ENCODE measurements around the gene CEACAM7. TPM values are rescaled to one million over a fixed set of nuclear protein-coding genes. Genes with fewer than 3 reads are reported as not detected.

The CEACAM7 gene
- total RNA-seq, 1 experiment from 2014 or later, result 0.15 TPM

- Mint-ChIP-seq H3K27ac (no peak overlapping the region), H3K4me1 (no peaks in the 10 kb centered on the region), H3K36me3 (no peaks in the 10 kb centered on the region), H3K4me3 (no peak overlapping the region), H3K27me3 (ENCODE audit: low read depth) (peaks cover 25% of the 10 kb centered on the region), H3K9me3 (peaks cover 8% of the 10 kb centered on the region)
- DNase-seq (ENCODE audit: low spot score), result no peak
- ChIA-PET POLR2A (no interaction called here), CTCF (interaction anchor here (0.6 to 5.2 kb wide), 3 partner anchors 52 to 188 kb away, joined by 4 to 130 read pairs (median 64); partner anchors contain the start of gene CEACAM7)
- no peak for TF ChIP-seq ZNF232 (CRISPR knock-in tag; IDR thresholded peaks at IDR 0.05)
- TF ChIP-seq ATF3 (CRISPR knock-in tag; conservative IDR thresholded peaks at IDR 0.05), result no peak
- no peak for TF ChIP-seq SMAD4 (CRISPR knock-in tag; IDR thresholded peaks at IDR 0.05)
- no peak for TF ChIP-seq ZNF425 (CRISPR knock-in tag; conservative IDR thresholded peaks at IDR 0.05)
- TF ChIP-seq SOX15 (CRISPR knock-in tag; IDR thresholded peaks at IDR 0.05), result no peak
- no peak for TF ChIP-seq GABPB1 (CRISPR knock-in tag; IDR thresholded peaks at IDR 0.05)
- no peak for TF ChIP-seq ZBTB43 (CRISPR knock-in tag; IDR thresholded peaks at IDR 0.05)
- no peak for TF ChIP-seq ZNF281 (CRISPR knock-in tag; IDR thresholded peaks at IDR 0.05)
- no peak for TF ChIP-seq ELF4 (CRISPR knock-in tag; IDR thresholded peaks at IDR 0.05; ENCODE audit: low read depth)
- no peak for TF ChIP-seq HMGXB4 (CRISPR knock-in tag; IDR thresholded peaks at IDR 0.05)
- TF ChIP-seq ZNF423 (CRISPR knock-in tag; IDR thresholded peaks at IDR 0.05), result no peak
- no peak for TF ChIP-seq ZSCAN18 (CRISPR knock-in tag; IDR thresholded peaks at IDR 0.05)
- no peak; the same call in 1 of the 2 replicates for ATAC-seq
Observed at GRCh38 chr19:41638641-41639081, 49.4 kb downstream of the CEACAM7 start.

GRCh38 chr19:41637484-41637883 lies 50.6 kb downstream of the CEACAM7 start:
- H3K27me3 Mint-ChIP-seq (ENCODE audit: low read depth), result peaks cover 30% of the 10 kb centered on the region
- POLR2A ChIA-PET, result no interaction called here
- CTCF ChIA-PET, result interaction anchor here (1.1 to 5.2 kb wide), 3 partner anchors 9 to 69 kb away, joined by 4 to 130 read pairs (median 8); partner anchors contain the start of gene CEACAM7

More at GRCh38 chr19:41637484-41637883, 50.6 kb downstream of the CEACAM7 start:
- Mint-ChIP-seq H3K4me1 (no peaks in the 10 kb centered on the region), H3K4me3 (no peak overlapping the region), H3K9me3 (peaks cover 14% of the 10 kb centered on the region), H3K36me3 (no peaks in the 10 kb centered on the region), H3K27ac (no peak overlapping the region)
- TF ChIP-seq ZNF317 (CRISPR knock-in tag; IDR thresholded peaks at IDR 0.05; ENCODE audit: borderline replicate concordance, low read depth), result no peak
- TF ChIP-seq RELA (CRISPR knock-in tag; IDR thresholded peaks at IDR 0.05; ENCODE audit: borderline replicate concordance), result no peak
- TF ChIP-seq JAZF1 (CRISPR knock-in tag; IDR thresholded peaks at IDR 0.05), result no peak
- TF ChIP-seq SP1 (CRISPR knock-in tag; conservative IDR thresholded peaks at IDR 0.05), result no peak
- TF ChIP-seq ZNF425 (CRISPR knock-in tag; conservative IDR thresholded peaks at IDR 0.05), result no peak
- TF ChIP-seq TCF7 (CRISPR knock-in tag; IDR thresholded peaks at IDR 0.05; ENCODE audit: low read depth), result no peak
- TF ChIP-seq ZNF138 (CRISPR knock-in tag; conservative IDR thresholded peaks at IDR 0.05), result no peak
- DNase-seq (ENCODE audit: low spot score) (no peak), ATAC-seq (no peak)
